ENCODE data around the gene AHSA1.

GRCh38 chr14:77495334-77495733 lies 37.4 kb downstream of the AHSA1 start:
- TF ChIP-seq CTCF (optimal IDR thresholded peaks at IDR 0.05 in 1 of 3, IDR thresholded peaks at IDR 0.05 in 1 of 3, conservative IDR thresholded peaks at IDR 0.05 in 1 of 3; ENCODE audit: extremely low read depth in 1 of 3, insufficient read depth in 2 of 3, low read length in 3 of 3) (no peak), EZH2 (IDR thresholded peaks at IDR 0.05; ENCODE audit: low read length) (no peak)

Measured in keratinocyte (primary cell).